Middle frontal gyrus (tissue), 1 donor: ENCODE data around the gene SYCN.

ENCODE experiments used
- DNase-seq: peaks from one replicate; pipeline ENCODE4 v3.0.0-alpha.2; 2015; ENCODE audit warnings: low spot score; ENCODE audit errors: extremely low spot score

SYCN gene

DNA sequence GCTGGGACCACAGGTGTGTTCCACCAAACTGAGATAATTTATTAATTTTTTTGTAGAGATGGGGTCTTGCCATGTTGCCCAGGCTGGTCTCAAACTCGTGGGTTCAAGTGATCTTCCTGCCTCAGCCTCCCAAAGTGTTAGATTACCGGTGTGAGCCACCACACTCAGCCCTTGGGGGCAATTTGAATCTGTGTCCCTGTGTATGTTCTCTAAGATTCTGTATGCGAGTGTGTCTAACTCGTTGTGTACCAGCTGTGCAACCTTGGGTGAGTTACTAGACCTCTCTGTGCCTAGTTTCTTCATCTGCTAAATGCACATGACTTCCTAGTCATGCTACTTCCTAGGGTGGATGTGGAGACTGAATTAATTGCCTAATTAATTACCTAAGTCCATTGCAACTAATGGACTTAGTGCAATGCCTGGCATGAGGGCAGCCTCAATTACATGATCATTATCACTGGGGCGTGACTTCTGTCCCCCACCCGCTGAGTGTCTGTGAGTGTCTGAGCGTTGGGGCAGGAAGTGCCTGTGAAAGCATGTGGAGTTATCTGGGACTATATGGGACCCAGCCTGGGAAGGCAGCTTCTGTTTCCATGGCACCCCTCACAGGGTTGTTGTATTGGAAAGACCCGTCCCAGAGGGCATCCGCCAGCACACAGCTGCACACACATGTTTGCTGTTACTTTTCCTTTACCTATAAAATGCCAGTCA, 9.1 kb downstream of the SYCN start:
- no peak for DNase-seq

- DNase-seq = no peak
Observed at GRCh38 chr19:39193803-39194202, 10.3 kb downstream of the SYCN start.

- no peak for DNase-seq
Observed at GRCh38 chr19:39192846-39193245, 11.2 kb downstream of the SYCN start.

- no peak for DNase-seq
Observed at GRCh38 chr19:39190768-39191167, 13.3 kb downstream of the SYCN start.

DNA sequence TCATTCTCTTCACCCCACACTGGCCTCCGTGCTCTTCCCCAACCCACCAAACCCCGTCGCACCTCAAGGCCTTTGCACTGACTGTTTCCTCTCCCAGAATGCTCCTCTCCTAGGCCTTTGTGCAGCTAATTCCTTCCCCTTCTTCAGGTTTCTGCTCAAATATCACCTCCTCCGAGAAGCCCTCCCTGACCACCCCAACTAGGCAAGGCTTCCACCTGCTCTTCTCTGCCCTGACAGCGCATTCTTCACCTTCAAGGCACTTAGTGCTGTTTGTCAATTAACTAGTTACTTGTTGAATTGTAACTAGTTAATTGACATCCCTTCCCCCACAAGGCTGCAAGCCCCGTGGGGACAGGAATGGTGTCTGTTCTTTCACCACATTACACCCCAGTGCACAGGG, 15.1 kb downstream of the SYCN start:
- DNase-seq = no peak

- DNase-seq = no peak
Observed at GRCh38 chr19:39187552-39187943, 16.5 kb downstream of the SYCN start.

- DNase-seq = no peak
Observed at GRCh38 chr19:39186391-39186790, 17.7 kb downstream of the SYCN start.

- DNase-seq = no peak
Observed at GRCh38 chr19:39183104-39183503, 21.0 kb downstream of the SYCN start.

GRCh38 chr19:39182174-39182505, 21.9 kb downstream of the SYCN start:
- no peak for DNase-seq

DNA sequence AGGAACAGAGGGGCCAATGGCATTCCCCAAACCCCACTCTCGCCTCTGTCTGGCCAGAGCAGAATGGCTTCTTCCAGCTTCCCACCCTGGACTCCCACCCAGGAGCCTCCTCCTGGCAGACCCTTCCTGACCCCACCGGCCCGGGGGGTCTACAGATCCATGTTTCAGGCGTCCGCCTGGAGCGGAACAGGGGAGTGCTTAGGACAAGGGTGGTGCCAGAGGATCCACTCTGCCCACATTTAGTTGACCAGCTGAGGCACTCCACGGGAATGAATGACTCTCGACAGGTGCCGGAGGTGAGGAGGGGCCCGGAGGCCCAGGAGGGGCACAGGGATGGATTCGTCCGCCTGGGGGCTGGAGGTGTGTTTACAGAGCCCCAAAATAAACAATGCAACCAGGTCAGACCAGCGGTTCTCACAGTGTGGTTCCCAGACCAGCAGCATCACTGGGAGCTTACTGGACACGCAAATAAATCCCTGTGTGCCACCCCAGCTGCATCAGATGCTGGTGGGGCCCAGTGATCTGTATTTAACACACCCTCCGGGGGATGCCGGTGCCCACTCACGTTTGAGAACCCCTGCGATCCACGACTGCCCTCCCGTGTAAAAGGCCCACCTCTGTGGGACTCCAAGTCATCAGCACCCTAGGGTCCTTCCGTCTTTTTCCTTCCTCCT, 22.4 kb downstream of the SYCN start:
- DNase-seq = no peak

GRCh38 chr19:39180749-39181148, 23.3 kb downstream of the SYCN start:
- DNase-seq = no peak

GRCh38 chr19:39179754-39180153, 24.3 kb downstream of the SYCN start:
- DNase-seq = no peak

GRCh38 chr19:39178296-39179006, 25.6 kb downstream of the SYCN start:
- no peak for DNase-seq

- DNase-seq = no peak
Observed at GRCh38 chr19:39177736-39178135, 26.3 kb downstream of the SYCN start.

DNA sequence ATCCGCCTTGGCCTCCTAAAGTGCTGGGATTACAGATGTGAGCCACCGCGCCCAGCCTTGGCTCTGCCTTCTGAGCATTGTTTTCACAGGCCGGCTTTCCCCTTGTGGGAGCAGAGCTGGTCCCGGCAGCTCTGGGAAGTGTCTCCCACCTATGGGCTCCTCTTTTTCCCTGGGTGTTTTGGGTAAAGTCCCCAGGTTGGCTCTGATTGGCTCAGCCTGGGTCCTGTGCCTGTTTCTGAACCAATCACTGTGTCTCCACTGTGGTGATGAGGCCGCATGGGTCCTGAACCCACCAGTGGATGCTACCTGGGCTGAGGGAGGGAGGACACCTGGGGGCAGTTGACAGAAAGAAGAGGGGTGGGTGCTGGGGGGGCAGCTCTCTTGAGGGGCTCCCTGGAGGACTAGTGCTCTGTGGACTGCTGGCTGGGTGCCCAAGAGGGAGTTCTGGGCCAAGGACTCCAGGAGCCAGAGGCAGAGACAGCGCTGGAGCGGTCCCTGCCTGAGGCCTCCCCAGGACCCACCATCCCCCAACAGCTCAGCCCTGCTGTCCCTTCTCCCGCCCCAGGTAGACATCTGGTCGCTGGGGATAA, 26.9 kb downstream of the SYCN start:
- DNase-seq = no peak

DNA sequence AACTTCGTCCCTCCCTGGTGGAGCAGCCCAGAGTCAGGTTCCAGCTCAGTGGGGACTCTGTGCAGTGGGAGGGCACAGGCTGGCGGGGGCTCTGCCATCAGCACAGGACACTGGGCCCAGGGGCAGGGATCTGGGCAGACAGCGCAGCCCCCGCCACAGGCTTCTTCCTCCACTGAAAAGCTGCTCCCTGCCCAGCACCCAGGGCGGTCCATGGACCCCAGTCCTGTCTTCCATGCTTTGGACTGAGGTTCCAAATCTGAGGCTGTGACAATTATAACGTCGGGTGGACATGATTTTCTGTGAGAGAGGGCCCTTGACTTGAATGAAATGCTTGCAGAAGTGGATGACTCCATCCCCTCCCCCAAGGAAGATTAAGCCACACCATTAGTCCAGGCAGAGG, 28.5 kb downstream of the SYCN start:
- no peak for DNase-seq

DNA sequence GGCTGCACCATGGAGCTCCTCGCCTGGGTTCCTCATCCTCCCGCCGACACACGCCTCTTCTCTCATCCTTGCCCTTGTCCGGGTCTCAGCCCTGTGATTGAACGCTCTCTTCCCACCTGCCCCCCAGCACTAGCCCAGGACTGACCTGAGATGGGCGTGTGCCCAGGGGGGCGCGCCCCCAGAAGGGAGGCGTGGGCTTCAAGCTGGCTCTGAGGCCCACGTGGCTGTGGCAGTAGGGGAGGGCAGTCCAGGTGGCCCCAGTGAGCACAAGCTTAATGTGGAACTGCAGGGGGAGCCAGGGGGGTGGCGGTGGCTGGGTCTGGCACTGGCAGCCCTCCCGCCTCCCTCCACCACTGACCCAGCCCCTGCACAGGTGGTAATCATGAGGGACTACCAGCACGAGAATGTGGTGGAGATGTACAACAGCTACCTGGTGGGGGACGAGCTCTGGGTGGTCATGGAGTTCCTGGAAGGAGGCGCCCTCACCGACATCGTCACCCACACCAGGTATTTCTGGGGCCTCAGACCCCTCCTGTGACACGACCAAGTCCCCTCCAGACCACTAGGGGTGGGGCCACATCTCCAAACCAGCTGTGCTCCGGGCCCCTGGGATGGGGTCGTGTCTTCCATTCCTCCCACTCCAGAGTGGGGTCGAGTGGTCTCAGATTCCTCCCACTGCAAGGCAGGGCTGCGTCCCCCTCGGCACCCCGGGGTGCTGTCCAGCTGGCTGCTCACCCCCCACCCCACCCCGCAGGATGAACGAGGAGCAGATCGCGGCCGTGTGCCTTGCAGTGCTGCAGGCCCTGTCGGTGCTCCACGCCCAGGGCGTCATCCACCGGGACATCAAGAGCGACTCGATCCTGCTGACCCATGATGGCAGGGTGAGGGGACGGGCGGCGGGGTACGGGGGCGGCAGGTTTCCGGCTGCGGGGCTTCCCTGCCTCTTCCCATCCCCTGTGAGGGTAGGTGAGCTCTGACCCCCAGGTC, 29.2 kb downstream of the SYCN start:
- no peak for DNase-seq

DNA sequence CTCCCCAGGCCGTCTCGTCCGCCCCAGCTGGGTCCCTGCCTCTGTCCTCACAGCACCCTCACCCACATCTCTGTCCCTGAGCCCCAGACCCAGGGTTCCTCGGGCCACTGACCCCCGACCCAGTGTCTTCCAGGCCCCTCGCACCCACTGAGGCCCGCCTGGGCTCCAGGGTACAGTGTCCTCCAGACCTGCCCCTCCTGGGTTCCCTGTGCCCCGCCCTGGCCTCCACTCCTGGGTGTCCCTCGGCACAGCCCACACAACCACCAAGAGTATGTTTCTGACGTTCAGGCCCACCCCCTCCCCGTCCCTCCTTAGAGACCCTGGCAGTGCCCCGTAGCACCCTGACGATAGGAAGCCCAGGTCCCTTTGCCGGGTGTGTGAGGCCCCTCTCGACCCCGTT, 29.9 kb downstream of the SYCN start:
- no peak for DNase-seq

DNA sequence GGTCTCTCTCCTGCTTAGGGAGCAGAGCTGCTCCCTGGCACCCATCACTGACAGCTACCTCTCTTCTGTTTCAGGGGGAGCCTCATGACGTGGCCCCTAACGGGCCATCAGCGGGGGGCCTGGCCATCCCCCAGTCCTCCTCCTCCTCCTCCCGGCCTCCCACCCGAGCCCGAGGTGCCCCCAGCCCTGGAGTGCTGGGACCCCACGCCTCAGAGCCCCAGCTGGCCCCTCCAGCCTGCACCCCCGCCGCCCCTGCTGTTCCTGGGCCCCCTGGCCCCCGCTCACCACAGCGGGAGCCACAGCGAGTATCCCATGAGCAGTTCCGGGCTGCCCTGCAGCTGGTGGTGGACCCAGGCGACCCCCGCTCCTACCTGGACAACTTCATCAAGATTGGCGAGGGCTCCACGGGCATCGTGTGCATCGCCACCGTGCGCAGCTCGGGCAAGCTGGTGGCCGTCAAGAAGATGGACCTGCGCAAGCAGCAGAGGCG, 30.5 kb downstream of the SYCN start:
- DNase-seq = no peak

DNA sequence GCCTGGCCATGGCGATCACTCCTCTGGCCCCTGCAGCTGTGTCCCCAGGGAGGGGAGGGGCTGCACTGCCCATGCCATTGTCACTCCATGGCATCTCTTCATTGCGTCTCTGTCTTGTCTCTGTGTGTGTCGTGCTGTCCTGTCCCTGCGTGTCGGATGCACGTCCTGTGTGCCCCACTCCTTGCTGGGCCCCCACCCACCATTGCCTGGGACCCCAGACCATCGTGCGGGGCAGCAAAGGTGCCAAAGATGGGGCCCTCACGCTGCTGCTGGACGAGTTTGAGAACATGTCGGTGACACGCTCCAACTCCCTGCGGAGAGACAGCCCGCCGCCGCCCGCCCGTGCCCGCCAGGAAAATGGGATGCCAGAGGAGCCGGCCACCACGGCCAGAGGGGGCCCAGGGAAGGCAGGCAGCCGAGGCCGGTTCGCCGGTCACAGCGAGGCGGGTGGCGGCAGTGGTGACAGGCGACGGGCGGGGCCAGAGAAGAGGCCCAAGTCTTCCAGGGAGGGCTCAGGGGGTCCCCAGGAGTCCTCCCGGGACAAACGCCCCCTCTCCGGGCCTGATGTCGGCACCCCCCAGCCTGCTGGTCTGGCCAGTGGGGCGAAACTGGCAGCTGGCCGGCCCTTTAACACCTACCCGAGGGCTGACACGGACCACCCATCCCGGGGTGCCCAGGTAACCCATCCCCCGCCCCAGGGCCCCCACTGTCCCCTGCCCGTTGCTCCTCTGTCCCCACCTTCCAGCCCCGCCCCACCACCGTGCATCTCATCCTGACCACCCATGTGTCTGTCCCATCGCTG, 31.2 kb downstream of the SYCN start:
- no peak for DNase-seq
